Tibial nerve (tissue), 3 donors: ENCODE results near the gene GOLT1B.

Experiments
- POLR2A ChIP-seq, 2 donors: fragments of 450-650 bp; IDR thresholded peaks; one replicate each; pipeline ENCODE4 v1.6.1; 2017; ENCODE audit warnings: antibody characterized with exemption in 2 of 2, mild to moderate bottlenecking in 2 of 2, moderate library complexity in 2 of 2
- TF ChIP-seq, protein P1 (sequence below), 5 experiments: fragments of 200-600 bp in 3 of 5; fragments of 450-650 bp in 2 of 5; sonication (generic) in 3 of 5; IDR thresholded peaks; one replicate each; pipeline ENCODE4 v1.5.1; 2016 to 2019; ENCODE audit warnings: antibody characterized with exemption in 5 of 5, mild to moderate bottlenecking in 3 of 5, moderate library complexity in 2 of 5

DNA sequence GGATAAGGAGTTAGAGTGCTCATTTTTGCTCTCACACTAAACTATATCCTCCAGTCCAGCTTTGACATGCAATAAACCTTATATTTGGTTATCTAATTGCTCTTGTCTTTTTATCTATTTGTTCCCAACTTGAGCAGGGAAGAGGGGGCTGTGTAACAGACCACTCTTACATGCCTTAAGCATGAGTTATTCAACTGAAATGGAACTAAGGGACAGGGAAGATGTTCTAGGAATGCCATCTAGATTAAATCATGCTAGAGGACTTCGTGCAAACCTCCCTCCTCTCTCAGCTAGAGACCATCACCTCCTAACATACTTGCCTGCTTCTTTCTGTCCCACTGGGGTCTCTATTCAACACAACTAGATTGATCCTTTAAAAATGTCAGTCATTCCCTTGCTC, 45.1 kb downstream of the GOLT1B start:
- no peak for TF ChIP-seq POLR2A (IDR thresholded peaks at IDR 0.05)
- TF ChIP-seq, protein P1, sequence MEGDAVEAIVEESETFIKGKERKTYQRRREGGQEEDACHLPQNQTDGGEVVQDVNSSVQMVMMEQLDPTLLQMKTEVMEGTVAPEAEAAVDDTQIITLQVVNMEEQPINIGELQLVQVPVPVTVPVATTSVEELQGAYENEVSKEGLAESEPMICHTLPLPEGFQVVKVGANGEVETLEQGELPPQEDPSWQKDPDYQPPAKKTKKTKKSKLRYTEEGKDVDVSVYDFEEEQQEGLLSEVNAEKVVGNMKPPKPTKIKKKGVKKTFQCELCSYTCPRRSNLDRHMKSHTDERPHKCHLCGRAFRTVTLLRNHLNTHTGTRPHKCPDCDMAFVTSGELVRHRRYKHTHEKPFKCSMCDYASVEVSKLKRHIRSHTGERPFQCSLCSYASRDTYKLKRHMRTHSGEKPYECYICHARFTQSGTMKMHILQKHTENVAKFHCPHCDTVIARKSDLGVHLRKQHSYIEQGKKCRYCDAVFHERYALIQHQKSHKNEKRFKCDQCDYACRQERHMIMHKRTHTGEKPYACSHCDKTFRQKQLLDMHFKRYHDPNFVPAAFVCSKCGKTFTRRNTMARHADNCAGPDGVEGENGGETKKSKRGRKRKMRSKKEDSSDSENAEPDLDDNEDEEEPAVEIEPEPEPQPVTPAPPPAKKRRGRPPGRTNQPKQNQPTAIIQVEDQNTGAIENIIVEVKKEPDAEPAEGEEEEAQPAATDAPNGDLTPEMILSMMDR (IDR thresholded peaks at IDR 0.05): no peak
